Mesendoderm (in vitro differentiated cells): ENCODE results near the gene TAS2R41.

Source experiments
- DNase-seq: peaks from one replicate; pipeline ENCODE4 v3.0.0; 2013
- H2AK5ac ChIP-seq: 2 replicates; pipeline ENCODE4 v1.6.1; 2013; ENCODE audit warnings: low read length, inconsistent platforms
- H2BK120ac ChIP-seq: 2 replicates; pipeline ENCODE4 v1.6.1; 2013; ENCODE audit warnings: low read depth, mild to moderate bottlenecking, low read length, moderate library complexity, mixed read lengths
- H2BK15ac ChIP-seq: replicated peaks from 2 replicates; pipeline ENCODE4 v1.6.1; 2013; ENCODE audit warnings: low read depth, mild to moderate bottlenecking, moderate library complexity
- H2BK5ac ChIP-seq: 2 replicates; pipeline ENCODE4 v1.6.1; 2013; ENCODE audit warnings: low read length, inconsistent platforms
- H3K18ac ChIP-seq: 2 replicates; pipeline ENCODE4 v1.6.1; 2013; ENCODE audit warnings: mild to moderate bottlenecking, low read length, mixed read lengths
- H3K23ac ChIP-seq: one replicate; pipeline ENCODE4 v1.6.1; 2013; ENCODE audit warnings: low read length
- H3K27ac ChIP-seq: 2 replicates; pipeline ENCODE4 v1.5.1; 2013; ENCODE audit warnings: low read depth, mild to moderate bottlenecking, inconsistent platforms, low read length, moderate library complexity
- H3K27me3 ChIP-seq: 2 replicates; pipeline ENCODE4 v1.6.1; 2013; ENCODE audit warnings: low read length, control low read depth, mild to moderate bottlenecking, inconsistent platforms; ENCODE audit not compliant: insufficient read depth, poor library complexity
- H3K36me3 ChIP-seq: 2 replicates; pipeline ENCODE4 v1.6.1; 2013; ENCODE audit warnings: low read length, inconsistent platforms; ENCODE audit not compliant: control insufficient read depth, insufficient read depth
- H3K4ac ChIP-seq: one replicate; pipeline ENCODE4 v1.6.1; 2013; ENCODE audit warnings: low read depth, mild to moderate bottlenecking, low read length, moderate library complexity
- H3K4me1 ChIP-seq: 2 replicates; pipeline ENCODE4 v1.6.1; 2013; ENCODE audit warnings: low read depth, low read length, inconsistent platforms; ENCODE audit not compliant: control insufficient read depth
- H3K4me2 ChIP-seq: 2 replicates; pipeline ENCODE4 v1.6.1; 2013; ENCODE audit warnings: low read length
- H3K4me3 ChIP-seq: 2 replicates; pipeline ENCODE4 v1.5.1; 2013; ENCODE audit warnings: mild to moderate bottlenecking, low read length
- H3K56ac ChIP-seq: one replicate; pipeline ENCODE4 v1.6.1; 2013; ENCODE audit warnings: low read length
- H3K79me1 ChIP-seq: 2 replicates; pipeline ENCODE4 v1.6.1; 2013; ENCODE audit warnings: low read length, inconsistent platforms
- H3K79me2 ChIP-seq: 2 replicates; pipeline ENCODE4 v1.6.1; 2013; ENCODE audit warnings: mild to moderate bottlenecking, low read length; ENCODE audit not compliant: control insufficient read depth, insufficient read depth
- H3K9ac ChIP-seq: 2 replicates; pipeline ENCODE4 v1.6.1; 2013; ENCODE audit warnings: low read length, inconsistent platforms
- H4K5ac ChIP-seq: one replicate; pipeline ENCODE4 v1.6.1; 2013; ENCODE audit warnings: low read length
- H4K8ac ChIP-seq: one replicate; pipeline ENCODE4 v1.6.1; 2013; ENCODE audit warnings: low read depth, mild to moderate bottlenecking, control low read depth, low read length, moderate library complexity
- WGBS: extraction: QIAGEN DNeasy Blood & Tissue Kit; methylation state at CpG from one replicate; pipeline ENCODE4 v1.1.7; 2013; ENCODE audit warnings: low lambda C conversion rate, missing lambda C conversion rate; ENCODE audit not compliant: insufficient coverage; ENCODE audit errors: extremely low coverage; 5-methylcytosine and 5-hydroxymethylcytosine counted together

The TAS2R41 gene

DNA sequence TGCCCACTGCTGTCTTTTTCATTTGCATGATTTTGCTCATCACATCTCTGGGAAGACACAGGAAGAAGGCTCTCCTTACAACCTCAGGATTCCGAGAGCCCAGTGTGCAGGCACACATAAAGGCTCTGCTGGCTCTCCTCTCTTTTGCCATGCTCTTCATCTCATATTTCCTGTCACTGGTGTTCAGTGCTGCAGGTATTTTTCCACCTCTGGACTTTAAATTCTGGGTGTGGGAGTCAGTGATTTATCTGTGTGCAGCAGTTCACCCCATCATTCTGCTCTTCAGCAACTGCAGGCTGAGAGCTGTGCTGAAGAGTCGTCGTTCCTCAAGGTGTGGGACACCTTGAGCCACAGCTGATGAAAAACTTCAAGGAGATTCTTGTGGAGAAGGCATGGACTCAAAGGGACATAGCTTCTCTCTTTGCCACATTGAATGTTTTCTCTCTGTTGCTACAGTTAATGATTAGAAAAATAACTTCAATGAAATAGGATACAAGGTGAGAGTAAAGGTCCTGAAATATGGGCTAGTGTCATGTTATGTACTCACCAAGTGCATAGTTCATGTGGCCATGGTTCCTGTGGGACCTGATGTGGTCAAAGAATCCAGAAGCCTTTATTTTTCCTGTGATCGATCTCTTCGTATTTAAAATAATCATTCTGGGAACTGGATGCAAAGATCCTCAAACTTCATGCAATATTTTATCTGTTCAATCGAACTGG lies 33.5 kb upstream of the TAS2R41 start:
- H3K79me1 ChIP-seq, result no peaks in the 10 kb centered on the region
- H3K36me3 ChIP-seq, result no peaks in the 10 kb centered on the region

DNA sequence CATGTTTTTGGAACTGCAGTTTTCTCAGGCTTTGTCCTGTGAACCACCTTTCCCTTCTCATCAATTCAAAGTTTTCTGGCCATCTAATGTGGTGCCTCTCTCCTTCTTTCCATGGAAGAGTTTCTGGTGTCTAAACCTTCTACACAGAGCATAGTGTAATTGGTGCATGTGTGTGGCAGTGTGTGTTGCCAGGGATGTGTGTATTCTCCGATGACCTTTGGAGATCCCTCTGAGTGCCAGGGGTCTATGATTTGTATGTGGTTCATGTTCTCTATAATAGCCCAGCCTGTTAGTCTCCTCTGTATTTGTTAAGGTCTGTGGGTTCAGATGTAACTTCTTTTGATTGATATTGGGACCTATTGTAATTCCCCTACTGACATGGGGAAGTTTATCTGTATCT lies 32.9 kb upstream of the TAS2R41 start:
- no peak overlapping the region for H2BK5ac ChIP-seq
- no peak overlapping the region for H2AK5ac ChIP-seq
- no peak overlapping the region for H3K56ac ChIP-seq
- H2BK15ac ChIP-seq, result no peak overlapping the region
- no peaks in the 10 kb centered on the region for H3K27me3 ChIP-seq
- peaks cover 4% of the 10 kb centered on the region for H3K4me1 ChIP-seq
- H4K5ac ChIP-seq, result no peak overlapping the region
- no peak overlapping the region for H3K9ac ChIP-seq
- H3K79me1 ChIP-seq, result no peaks in the 10 kb centered on the region
- H3K23ac ChIP-seq, result no peak overlapping the region
- no peak for DNase-seq
- no peak overlapping the region for H3K4me2 ChIP-seq
- H3K4ac ChIP-seq, result no peak overlapping the region
- no CpG with 5 or more reads among the region's 1 CpG for WGBS
- no peak overlapping the region for H3K27ac ChIP-seq
- H3K79me2 ChIP-seq, result no peaks in the 10 kb centered on the region
- H3K36me3 ChIP-seq, result no peaks in the 10 kb centered on the region
- H3K18ac ChIP-seq, result no peak overlapping the region
- H2BK120ac ChIP-seq, result no peak overlapping the region
- no peak overlapping the region for H4K8ac ChIP-seq
- no peak overlapping the region for H3K4me3 ChIP-seq

More for the DNA sequence above, 33.5 kb upstream of the TAS2R41 start:
- no peaks in the 10 kb centered on the region for H3K27me3 ChIP-seq
- DNase-seq, result no peak
- H3K4ac ChIP-seq, result no peak overlapping the region
- no peak overlapping the region for H3K23ac ChIP-seq
- H3K27ac ChIP-seq, result no peak overlapping the region
- H3K79me2 ChIP-seq, result no peaks in the 10 kb centered on the region
- H3K4me2 ChIP-seq, result no peak overlapping the region
- H4K5ac ChIP-seq, result no peak overlapping the region
- no peak overlapping the region for H2BK15ac ChIP-seq
- no peak overlapping the region for H3K18ac ChIP-seq
- H3K56ac ChIP-seq, result no peak overlapping the region
- peaks cover 4% of the 10 kb centered on the region for H3K4me1 ChIP-seq
- no peak overlapping the region for H2AK5ac ChIP-seq
- H2BK120ac ChIP-seq, result no peak overlapping the region
- H4K8ac ChIP-seq, result no peak overlapping the region
- H2BK5ac ChIP-seq, result no peak overlapping the region
- no peak overlapping the region for H3K9ac ChIP-seq
- no peak overlapping the region for H3K4me3 ChIP-seq
- WGBS, result no CpG with 5 or more reads among the region's 6 CpGs

DNA sequence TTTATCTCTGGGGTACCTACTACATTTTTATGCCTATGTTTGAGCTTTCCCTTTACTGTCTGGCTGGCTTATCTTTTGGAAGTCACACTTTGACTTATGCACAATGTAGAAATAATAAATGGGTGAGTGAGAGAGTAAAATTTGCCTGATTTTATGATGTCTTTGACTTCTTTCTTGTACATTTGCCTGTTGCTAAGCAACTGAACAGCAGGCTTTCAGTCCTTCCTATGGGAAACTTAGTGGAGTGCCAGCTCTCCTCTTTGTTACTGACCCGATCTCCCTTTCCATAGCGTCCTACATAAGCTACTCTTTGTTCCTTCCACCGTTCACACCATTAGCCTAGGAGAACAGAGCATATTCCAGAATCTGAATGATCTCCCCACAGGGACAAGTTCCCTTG lies 30.2 kb upstream of the TAS2R41 start:
- Histone ChIP-seq H3K56ac (no peak overlapping the region), H2BK5ac (no peak overlapping the region), H3K36me3 (no peaks in the 10 kb centered on the region), H3K18ac (no peak overlapping the region), H2AK5ac (no peak overlapping the region), H2BK15ac (no peak overlapping the region), H2BK120ac (no peak overlapping the region), H3K4ac (no peak overlapping the region), H3K79me2 (no peaks in the 10 kb centered on the region), H4K5ac (no peak overlapping the region), H3K27ac (no peak overlapping the region), H3K4me1 (peaks cover 4% of the 10 kb centered on the region), H3K9ac (no peak overlapping the region), H3K27me3 (no peaks in the 10 kb centered on the region), H4K8ac (no peak overlapping the region), H3K23ac (no peak overlapping the region), H3K4me2 (no peak overlapping the region), H3K4me3 (no peak overlapping the region), H3K79me1 (no peaks in the 10 kb centered on the region)
- no peak for DNase-seq
- no CpG with 5 or more reads among the region's 3 CpGs for WGBS

DNA sequence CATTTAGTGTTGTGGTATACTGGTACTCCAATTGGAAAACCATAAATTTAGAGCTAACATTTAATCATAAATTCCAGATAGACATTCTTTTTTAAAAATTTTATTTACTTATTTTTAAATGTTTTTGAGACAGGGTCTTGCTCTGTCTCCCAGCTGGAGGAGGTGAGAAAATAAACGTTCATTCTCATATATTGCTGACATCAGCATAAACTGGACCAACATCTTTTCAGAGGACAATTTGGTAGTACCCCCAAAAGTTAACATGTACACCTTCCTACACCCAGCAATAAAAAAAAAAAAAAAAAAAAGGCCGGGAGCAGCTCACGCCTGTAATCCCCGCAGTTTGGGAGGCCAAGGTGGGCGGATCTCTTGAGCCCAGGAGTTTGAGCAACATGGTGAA lies 29.2 kb upstream of the TAS2R41 start:
- no peak for DNase-seq
- Histone ChIP-seq H2BK5ac (no peak overlapping the region), H3K4me2 (no peak overlapping the region), H4K5ac (no peak overlapping the region), H3K4me3 (no peak overlapping the region), H2BK120ac (no peak overlapping the region), H3K27ac (no peak overlapping the region), H3K4ac (no peak overlapping the region), H3K27me3 (no peaks in the 10 kb centered on the region), H3K79me1 (no peaks in the 10 kb centered on the region), H2AK5ac (no peak overlapping the region), H4K8ac (no peak overlapping the region), H2BK15ac (no peak overlapping the region), H3K23ac (no peak overlapping the region), H3K9ac (no peak overlapping the region), H3K56ac (no peak overlapping the region), H3K4me1 (peaks cover 4% of the 10 kb centered on the region), H3K36me3 (no peaks in the 10 kb centered on the region), H3K18ac (no peak overlapping the region), H3K79me2 (no peaks in the 10 kb centered on the region)
- WGBS, result no CpG with 5 or more reads among the region's 5 CpGs

DNA sequence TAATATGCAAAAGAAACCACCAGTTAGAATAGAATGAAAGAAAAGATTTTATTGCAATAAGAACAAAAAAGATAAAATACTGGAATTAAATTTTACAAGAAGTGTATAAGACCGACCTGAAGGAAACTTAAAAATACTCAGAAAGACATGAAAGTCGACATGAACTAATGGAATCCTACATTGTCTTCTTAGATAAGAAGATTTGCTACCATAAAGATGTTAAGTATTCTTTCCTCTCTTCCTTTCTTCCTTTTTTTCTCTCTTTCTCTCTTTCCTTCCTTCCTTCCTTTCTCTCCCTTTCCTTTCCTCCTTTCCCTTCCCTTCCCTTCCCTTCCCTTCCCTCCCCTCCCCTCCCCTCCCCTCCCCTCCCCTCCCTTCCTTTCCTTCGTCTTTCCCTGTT lies 27.9 kb upstream of the TAS2R41 start:
- Histone ChIP-seq H3K79me1 (no peaks in the 10 kb centered on the region), H3K56ac (no peak overlapping the region), H3K23ac (no peak overlapping the region), H3K4ac (no peak overlapping the region), H4K8ac (no peak overlapping the region), H3K4me2 (no peak overlapping the region), H3K79me2 (no peaks in the 10 kb centered on the region), H3K4me1 (peaks cover 4% of the 10 kb centered on the region), H2BK120ac (no peak overlapping the region), H4K5ac (no peak overlapping the region), H3K27ac (no peak overlapping the region), H2BK15ac (no peak overlapping the region), H2BK5ac (no peak overlapping the region), H3K9ac (no peak overlapping the region), H2AK5ac (no peak overlapping the region), H3K18ac (no peak overlapping the region), H3K36me3 (no peaks in the 10 kb centered on the region), H3K4me3 (no peak overlapping the region), H3K27me3 (no peaks in the 10 kb centered on the region)
- no peak for DNase-seq
- no CpG with 5 or more reads among the region's 3 CpGs for whole genome bisulfite sequencing

DNA sequence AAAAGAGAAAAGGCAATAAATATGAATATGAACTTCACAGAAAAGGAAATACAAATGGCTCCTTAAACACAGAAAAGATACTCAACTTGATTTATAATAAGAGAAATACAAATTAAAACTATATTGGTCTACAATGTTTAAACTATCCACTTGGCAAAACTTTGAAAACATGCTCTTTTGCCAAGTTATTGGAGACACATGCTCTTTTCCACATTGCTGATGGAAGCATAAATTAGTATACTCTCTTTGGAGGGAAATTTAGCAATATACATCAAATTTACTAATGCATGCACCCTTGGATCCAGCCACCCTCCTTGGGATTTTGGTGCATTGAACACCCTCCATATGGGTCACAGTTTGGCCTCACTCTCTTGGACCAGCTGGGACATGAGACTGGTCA lies 26.6 kb upstream of the TAS2R41 start:
- H3K79me2 ChIP-seq, result no peaks in the 10 kb centered on the region
- no peaks in the 10 kb centered on the region for H3K4me1 ChIP-seq
- H3K4me2 ChIP-seq, result no peak overlapping the region
- no peak overlapping the region for H3K27ac ChIP-seq
- no peak overlapping the region for H3K18ac ChIP-seq
- H3K23ac ChIP-seq, result no peak overlapping the region
- H2BK120ac ChIP-seq, result no peak overlapping the region
- no peak overlapping the region for H3K9ac ChIP-seq
- no peak overlapping the region for H2BK15ac ChIP-seq
- DNase-seq, result no peak
- no peak overlapping the region for H3K4me3 ChIP-seq
- H2AK5ac ChIP-seq, result no peak overlapping the region
- no peaks in the 10 kb centered on the region for H3K27me3 ChIP-seq
- no peak overlapping the region for H4K5ac ChIP-seq
- no peaks in the 10 kb centered on the region for H3K36me3 ChIP-seq
- no peak overlapping the region for H4K8ac ChIP-seq
- H3K56ac ChIP-seq, result no peak overlapping the region
- H2BK5ac ChIP-seq, result no peak overlapping the region
- no peak overlapping the region for H3K4ac ChIP-seq
- no peaks in the 10 kb centered on the region for H3K79me1 ChIP-seq
